Stimulated activated memory B cell treated with anti-CD40 and anti-IgM and Interleukin-4, amounts not matched to agents 10 μg/mL and 1 μg/mL and 100 μg/mL, for 72 hours (primary cell): ENCODE results near the gene GALNT14.

Experiments used
- ATAC-seq: fragments of 150-1000 bp; cut with Tn5 transposase; 2 replicates; pipeline ENCODE4 v1.10.0; 2021
- H3K27ac Mint-ChIP-seq: one replicate; pipeline ENCODE4 v1.8.0; 2022; ENCODE audit warnings: mild to moderate bottlenecking, mixed read lengths
- H3K27me3 Mint-ChIP-seq: one replicate; pipeline ENCODE4 v1.8.0; 2022; ENCODE audit warnings: mixed read lengths
- H3K36me3 Mint-ChIP-seq: one replicate; pipeline ENCODE4 v1.8.0; 2022; ENCODE audit warnings: mixed read lengths
- H3K4me1 Mint-ChIP-seq: one replicate; pipeline ENCODE4 v1.8.0; 2022; ENCODE audit warnings: mixed read lengths
- H3K4me3 Mint-ChIP-seq: one replicate; pipeline ENCODE4 v1.8.0; 2022; ENCODE audit warnings: mild to moderate bottlenecking, moderate library complexity, mixed read lengths
- H3K9me3 Mint-ChIP-seq: one replicate; pipeline ENCODE4 v1.8.0; 2022; ENCODE audit warnings: mixed read lengths

The GALNT14 gene

DNA sequence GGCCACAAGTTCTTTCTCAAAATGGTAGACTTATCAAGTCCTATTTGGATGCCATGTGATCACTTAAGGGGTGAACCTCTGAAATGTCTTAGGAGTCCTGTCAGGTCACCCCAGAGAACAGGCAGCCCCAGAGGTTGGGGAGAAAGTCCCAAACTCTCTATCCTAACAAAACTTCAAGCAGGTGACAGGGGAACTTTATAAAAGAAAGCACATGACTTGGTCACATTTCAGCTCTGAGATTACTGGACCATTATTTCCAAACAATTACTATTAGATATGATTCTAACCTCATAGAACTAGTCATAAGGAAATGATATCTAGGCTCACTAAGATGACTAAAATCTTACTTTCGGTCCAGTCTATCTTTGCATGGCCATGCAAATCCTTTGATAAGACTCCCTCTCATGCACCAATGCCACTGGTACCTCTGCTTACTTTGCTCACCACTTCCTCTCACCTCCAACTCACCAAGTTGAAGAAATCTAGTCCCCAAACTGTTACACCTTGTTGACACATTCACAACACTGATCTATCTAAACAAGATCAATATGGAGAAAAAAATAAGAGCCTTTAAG lies 107.0 kb downstream of the GALNT14 start:
- peaks cover 4% of the 10 kb centered on the region for H3K36me3 Mint-ChIP-seq
- no peak overlapping the region for H3K27ac Mint-ChIP-seq
- H3K4me3 Mint-ChIP-seq: no peak overlapping the region
- no peaks in the 10 kb centered on the region for H3K4me1 Mint-ChIP-seq
- no peaks in the 10 kb centered on the region for H3K27me3 Mint-ChIP-seq
- no peak for ATAC-seq
- peaks cover 7% of the 10 kb centered on the region for H3K9me3 Mint-ChIP-seq

DNA sequence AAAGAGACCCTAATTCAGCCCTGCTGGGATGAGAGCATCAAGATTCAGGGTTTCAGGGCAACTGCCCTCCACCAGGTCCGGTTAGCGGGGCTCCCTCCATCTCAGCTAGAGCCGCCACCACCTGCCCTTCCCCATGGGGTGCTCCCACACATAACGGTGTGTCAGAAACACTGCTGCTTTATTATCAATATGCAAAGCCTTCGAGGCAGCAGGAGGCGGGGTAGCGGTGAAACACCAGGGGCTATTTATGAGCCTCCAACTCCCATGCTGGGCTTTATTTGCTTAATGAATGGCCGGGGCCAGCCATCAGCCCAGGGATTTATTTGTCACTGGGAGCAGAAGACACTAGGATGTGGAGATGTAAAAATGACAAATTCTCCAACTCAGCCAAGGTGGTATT lies 109.8 kb downstream of the GALNT14 start:
- Mint-ChIP-seq H3K27me3 (no peaks in the 10 kb centered on the region), H3K27ac (no peak overlapping the region), H3K4me1 (no peaks in the 10 kb centered on the region), H3K9me3 (no peaks in the 10 kb centered on the region), H3K36me3 (no peaks in the 10 kb centered on the region), H3K4me3 (no peak overlapping the region)
- ATAC-seq: no peak

DNA sequence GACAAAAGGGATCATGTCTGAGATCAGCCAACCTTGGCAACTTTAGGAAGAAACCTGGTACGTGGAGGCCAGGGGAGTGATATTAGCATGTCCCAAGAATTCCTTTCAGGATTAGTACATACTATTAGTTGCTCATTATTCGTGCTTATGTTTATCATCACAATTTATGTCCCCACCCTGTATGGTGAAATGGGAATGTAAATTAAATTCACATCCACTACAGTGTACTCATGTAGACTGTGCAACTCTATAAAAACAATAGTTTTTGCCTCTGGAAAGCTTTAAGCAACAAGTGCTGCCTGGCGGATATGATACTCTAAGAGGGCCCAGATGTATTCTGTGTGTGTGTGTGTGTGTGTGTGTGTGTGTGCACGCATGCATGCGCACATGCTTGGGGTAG lies 110.7 kb downstream of the GALNT14 start:
- Mint-ChIP-seq H3K4me1 (no peaks in the 10 kb centered on the region), H3K27me3 (no peaks in the 10 kb centered on the region), H3K27ac (no peak overlapping the region), H3K4me3 (no peak overlapping the region), H3K9me3 (no peaks in the 10 kb centered on the region), H3K36me3 (no peaks in the 10 kb centered on the region)
- no peak for ATAC-seq

DNA sequence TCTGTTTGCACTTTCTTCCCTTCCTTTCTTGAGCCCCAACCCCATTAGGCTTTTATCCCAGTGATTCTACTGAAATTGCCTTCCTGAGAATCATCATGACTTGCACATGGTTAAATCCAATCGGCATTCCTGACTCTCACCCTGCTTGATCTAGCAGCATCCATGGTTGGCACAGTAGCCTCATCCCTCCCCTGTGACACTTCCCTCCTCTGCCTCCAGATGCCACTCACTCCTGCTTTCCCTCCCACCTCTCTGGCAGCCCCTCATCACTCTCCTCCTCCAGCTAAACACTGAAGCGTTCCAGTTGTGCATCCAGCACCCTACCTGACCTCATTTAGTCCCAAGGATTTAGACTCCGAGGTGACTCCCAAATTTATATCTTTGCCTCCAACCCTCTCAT lies 114.7 kb downstream of the GALNT14 start:
- no peaks in the 10 kb centered on the region for H3K27me3 Mint-ChIP-seq
- no peak overlapping the region for H3K27ac Mint-ChIP-seq
- H3K9me3 Mint-ChIP-seq: no peaks in the 10 kb centered on the region
- H3K4me3 Mint-ChIP-seq: no peak overlapping the region
- no peaks in the 10 kb centered on the region for H3K36me3 Mint-ChIP-seq
- no peak for ATAC-seq
- H3K4me1 Mint-ChIP-seq: no peaks in the 10 kb centered on the region

DNA sequence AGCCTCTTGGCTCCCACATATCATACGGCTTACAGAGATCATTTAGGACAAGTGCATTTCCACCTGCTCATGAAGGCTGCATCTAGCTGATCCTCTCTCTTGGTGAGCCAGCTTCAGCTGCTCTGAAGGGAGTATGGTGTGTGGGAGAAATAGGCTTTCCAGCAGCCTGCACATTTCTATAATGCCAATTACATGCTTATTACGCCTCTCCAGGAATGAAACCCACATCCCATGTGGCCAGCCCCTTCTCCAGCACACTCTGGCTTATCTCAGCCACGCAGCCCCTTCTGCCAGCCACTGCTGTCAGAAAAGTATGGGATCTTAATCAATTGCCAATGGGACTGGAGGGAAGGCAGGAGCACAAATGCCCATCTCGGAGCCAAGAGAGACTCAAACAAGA lies 117.5 kb downstream of the GALNT14 start:
- no peaks in the 10 kb centered on the region for H3K27me3 Mint-ChIP-seq
- H3K4me3 Mint-ChIP-seq: no peak overlapping the region
- no peaks in the 10 kb centered on the region for H3K9me3 Mint-ChIP-seq
- ATAC-seq: no peak
- peaks cover 10% of the 10 kb centered on the region for H3K4me1 Mint-ChIP-seq
- H3K27ac Mint-ChIP-seq: no peak overlapping the region
- H3K36me3 Mint-ChIP-seq: no peaks in the 10 kb centered on the region

DNA sequence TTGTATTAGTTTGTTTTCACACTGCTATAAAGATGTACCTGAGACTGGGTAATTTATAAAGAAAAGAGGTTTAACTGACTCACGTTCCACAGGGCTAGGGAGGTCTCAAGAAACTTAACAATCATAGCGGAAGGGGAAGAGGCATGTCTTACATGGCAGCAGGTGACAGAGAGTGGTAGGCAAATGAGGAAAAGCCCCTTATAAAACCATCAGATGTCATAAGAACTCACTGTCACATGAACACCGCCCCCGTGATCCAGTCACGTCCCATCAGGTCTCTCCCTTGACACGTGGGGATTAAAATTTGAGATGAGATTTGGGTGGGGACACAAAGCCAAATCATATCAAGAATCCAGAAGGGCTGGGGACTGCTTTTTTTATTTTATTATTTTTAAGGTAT lies 120.0 kb downstream of the GALNT14 start:
- no peaks in the 10 kb centered on the region for H3K9me3 Mint-ChIP-seq
- ATAC-seq: no peak
- H3K4me3 Mint-ChIP-seq: no peak overlapping the region
- no peaks in the 10 kb centered on the region for H3K36me3 Mint-ChIP-seq
- no peak overlapping the region for H3K27ac Mint-ChIP-seq
- H3K27me3 Mint-ChIP-seq: no peaks in the 10 kb centered on the region
- peaks cover 10% of the 10 kb centered on the region for H3K4me1 Mint-ChIP-seq

DNA sequence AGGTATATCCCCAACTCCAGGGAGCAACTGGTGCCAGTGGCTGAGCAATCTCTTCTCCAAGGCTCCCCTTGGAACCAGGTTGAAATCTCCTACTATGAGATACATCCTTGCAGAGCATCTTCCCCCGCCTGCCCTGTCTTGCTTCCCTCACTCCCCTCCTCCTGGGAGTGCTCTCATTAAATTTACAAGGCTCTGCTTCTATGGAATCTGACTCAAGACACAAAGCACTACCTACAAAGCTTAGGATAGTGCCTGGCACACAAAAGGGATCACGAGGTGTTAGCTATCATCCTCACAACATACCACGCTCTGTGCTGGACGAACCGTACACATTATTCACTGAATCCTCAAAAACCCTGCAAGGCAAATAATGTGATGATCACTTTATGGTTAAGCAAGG lies 121.6 kb downstream of the GALNT14 start:
- Mint-ChIP-seq H3K9me3 (no peaks in the 10 kb centered on the region), H3K4me3 (no peak overlapping the region), H3K36me3 (no peaks in the 10 kb centered on the region), H3K27ac (no peak overlapping the region), H3K4me1 (peaks cover 17% of the 10 kb centered on the region), H3K27me3 (no peaks in the 10 kb centered on the region)
- ATAC-seq: no peak

DNA sequence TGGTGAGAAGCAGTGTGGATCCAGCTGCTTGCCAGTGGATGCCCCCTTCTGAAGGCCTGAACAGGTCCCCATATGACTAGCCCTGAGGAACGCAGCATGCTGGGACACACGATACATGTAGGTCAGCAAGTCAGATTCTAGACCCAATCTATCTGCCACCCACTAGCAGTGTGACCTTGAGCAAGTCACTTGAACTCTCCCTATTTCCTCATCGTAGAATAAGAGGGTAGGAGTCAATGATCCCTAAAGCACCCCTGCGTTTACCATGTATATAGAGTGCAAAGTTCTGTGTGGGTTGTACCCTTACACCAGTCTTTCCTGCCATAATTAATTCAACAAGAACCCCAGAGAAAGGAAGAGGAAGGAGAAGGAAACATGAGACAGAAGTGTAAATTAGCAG lies 123.7 kb downstream of the GALNT14 start:
- Mint-ChIP-seq H3K27me3 (no peaks in the 10 kb centered on the region), H3K4me3 (no peak overlapping the region), H3K9me3 (no peaks in the 10 kb centered on the region), H3K27ac (no peak overlapping the region), H3K4me1 (peaks cover 17% of the 10 kb centered on the region), H3K36me3 (no peaks in the 10 kb centered on the region)
- ATAC-seq: no peak

DNA sequence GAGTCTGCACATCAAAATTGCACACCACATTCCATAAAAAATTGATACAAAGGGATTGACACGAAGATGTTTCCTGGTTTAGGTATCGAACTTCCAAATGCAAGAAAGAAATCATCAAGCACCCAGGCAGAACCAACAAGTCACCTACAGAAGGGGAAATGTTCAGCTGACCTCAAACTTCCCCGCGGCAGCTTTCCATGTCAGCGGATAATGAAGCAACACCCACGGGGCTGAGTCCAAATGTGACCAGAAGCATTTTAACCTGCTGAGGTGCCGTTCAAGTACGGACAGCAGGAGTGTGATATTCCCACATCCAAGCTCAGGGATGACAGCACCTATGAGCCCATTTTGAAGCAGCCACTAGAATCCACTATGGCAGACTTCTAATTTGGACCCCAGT lies 124.9 kb downstream of the GALNT14 start:
- peaks cover 15% of the 10 kb centered on the region for H3K4me1 Mint-ChIP-seq
- ATAC-seq: no peak
- no peak overlapping the region for H3K27ac Mint-ChIP-seq
- no peak overlapping the region for H3K4me3 Mint-ChIP-seq
- H3K36me3 Mint-ChIP-seq: no peaks in the 10 kb centered on the region
- H3K27me3 Mint-ChIP-seq: no peaks in the 10 kb centered on the region
- no peaks in the 10 kb centered on the region for H3K9me3 Mint-ChIP-seq

DNA sequence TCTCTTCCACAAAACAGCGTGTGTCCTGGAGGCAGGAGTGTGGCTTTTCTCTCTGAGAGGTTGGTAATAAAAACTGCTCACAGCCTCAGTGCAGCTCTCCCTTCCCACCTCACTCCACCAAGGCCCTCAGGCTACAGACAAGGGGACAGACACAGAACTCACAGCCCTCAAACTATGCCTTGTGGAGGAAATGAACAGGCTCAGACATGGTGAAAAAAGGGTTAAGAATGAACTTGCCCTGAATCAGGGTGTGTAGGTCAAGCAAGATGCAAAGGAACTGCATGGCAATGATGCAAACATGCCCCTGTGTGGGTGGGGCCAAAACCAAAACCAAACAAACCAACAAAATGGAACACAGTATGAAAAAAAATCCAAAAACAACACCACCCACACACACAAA lies 125.8 kb downstream of the GALNT14 start:
- Mint-ChIP-seq H3K27me3 (no peaks in the 10 kb centered on the region), H3K27ac (no peak overlapping the region), H3K36me3 (no peaks in the 10 kb centered on the region), H3K4me3 (no peak overlapping the region), H3K4me1 (peaks cover 7% of the 10 kb centered on the region), H3K9me3 (no peaks in the 10 kb centered on the region)
- no peak for ATAC-seq

DNA sequence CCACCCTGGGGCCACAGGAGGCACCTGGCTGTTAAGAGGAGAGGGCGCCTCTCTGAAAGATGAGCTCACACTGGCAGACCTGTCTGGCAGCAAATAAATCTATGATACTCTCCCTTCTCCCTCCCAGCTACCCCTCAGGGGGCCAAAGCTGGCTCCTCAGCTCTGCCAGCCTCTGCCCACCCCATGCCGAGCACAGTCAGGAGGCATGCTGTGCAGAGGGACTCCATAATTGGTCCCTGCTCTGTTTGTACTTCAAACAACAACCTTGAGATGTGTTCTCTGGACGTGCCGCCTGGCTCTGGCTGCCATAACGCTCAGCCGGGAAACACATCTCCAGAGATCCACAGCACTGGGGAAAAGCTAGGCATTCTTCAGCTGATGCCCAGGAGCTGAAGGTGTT lies 126.7 kb downstream of the GALNT14 start:
- H3K4me1 Mint-ChIP-seq: peaks cover 7% of the 10 kb centered on the region
- no peaks in the 10 kb centered on the region for H3K27me3 Mint-ChIP-seq
- ATAC-seq: no peak
- no peak overlapping the region for H3K27ac Mint-ChIP-seq
- no peak overlapping the region for H3K4me3 Mint-ChIP-seq
- H3K36me3 Mint-ChIP-seq: no peaks in the 10 kb centered on the region
- H3K9me3 Mint-ChIP-seq: no peaks in the 10 kb centered on the region

DNA sequence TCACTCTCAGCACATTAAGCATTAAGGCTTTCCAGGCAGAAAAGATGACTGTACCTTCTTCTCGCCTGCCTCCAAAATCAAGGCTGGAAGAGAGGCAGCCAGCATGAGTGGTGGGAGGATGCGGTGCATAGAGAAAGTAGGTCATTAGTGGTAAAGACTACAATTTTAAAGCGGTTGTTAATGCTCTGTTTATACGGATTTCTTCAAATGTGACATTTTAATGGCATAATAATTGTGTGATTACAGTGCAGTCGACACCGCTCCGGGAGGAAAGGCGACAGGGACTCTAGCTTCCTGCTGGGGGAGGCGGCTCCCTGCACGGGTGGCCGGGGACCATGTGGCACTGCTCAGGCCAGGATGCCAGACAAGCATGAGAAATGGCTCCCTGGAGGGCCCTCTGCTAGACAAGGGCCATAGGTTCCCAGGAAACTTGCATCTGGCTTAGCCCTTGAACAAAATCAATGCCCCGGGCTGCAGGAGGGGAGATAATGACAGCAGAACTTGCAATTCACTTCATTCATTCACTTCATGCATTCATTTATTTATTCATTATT lies 129.6 kb downstream of the GALNT14 start:
- Mint-ChIP-seq H3K27ac (no peak overlapping the region), H3K4me3 (no peak overlapping the region), H3K9me3 (no peaks in the 10 kb centered on the region), H3K27me3 (no peaks in the 10 kb centered on the region), H3K4me1 (peaks cover 7% of the 10 kb centered on the region), H3K36me3 (no peaks in the 10 kb centered on the region)
- no peak for ATAC-seq

DNA sequence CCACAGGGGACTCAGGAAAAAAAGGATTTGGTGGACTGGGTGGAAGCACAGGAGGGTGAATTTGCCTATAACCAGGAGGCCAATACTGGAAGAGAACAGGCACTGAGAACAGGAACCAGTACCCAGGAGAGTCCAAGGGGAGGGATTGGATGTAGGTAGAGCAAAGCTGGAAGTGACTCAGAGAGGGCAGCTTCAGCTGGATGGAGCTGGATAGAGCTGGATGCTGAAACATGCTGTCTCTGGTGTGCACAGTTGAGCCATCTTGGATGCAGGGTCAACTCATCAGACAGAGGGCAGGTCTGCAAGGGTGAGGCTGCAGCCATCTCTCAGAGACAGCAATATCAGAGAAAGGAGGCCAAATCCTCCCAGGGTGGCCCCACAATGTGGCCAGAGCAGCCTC lies 134.0 kb downstream of the GALNT14 start:
- no peaks in the 10 kb centered on the region for H3K4me1 Mint-ChIP-seq
- H3K27ac Mint-ChIP-seq: no peak overlapping the region
- no peak overlapping the region for H3K4me3 Mint-ChIP-seq
- H3K9me3 Mint-ChIP-seq: no peaks in the 10 kb centered on the region
- ATAC-seq: no peak
- H3K27me3 Mint-ChIP-seq: no peaks in the 10 kb centered on the region
- no peaks in the 10 kb centered on the region for H3K36me3 Mint-ChIP-seq

DNA sequence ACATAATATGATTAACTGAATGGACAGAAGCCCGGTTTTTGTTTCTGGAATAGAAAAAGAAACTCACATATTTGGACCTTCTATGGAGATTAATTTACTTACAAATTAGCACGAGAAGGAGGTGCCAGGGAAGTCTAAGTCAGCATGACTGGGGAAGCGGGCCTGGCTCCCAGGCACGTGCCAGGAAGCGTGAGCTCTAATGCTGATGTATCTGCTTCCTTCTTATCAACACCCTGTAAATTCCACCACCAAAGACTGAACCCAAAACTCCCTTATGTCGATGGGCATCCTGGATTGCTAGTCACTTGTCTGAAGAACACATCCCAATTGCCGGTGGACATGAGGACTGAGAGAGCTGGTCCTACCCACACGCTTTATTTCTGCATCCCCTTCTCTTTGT lies 134.5 kb downstream of the GALNT14 start:
- no peaks in the 10 kb centered on the region for H3K9me3 Mint-ChIP-seq
- H3K36me3 Mint-ChIP-seq: no peaks in the 10 kb centered on the region
- no peak overlapping the region for H3K4me3 Mint-ChIP-seq
- H3K27me3 Mint-ChIP-seq: no peaks in the 10 kb centered on the region
- no peaks in the 10 kb centered on the region for H3K4me1 Mint-ChIP-seq
- H3K27ac Mint-ChIP-seq: no peak overlapping the region
- ATAC-seq: no peak

DNA sequence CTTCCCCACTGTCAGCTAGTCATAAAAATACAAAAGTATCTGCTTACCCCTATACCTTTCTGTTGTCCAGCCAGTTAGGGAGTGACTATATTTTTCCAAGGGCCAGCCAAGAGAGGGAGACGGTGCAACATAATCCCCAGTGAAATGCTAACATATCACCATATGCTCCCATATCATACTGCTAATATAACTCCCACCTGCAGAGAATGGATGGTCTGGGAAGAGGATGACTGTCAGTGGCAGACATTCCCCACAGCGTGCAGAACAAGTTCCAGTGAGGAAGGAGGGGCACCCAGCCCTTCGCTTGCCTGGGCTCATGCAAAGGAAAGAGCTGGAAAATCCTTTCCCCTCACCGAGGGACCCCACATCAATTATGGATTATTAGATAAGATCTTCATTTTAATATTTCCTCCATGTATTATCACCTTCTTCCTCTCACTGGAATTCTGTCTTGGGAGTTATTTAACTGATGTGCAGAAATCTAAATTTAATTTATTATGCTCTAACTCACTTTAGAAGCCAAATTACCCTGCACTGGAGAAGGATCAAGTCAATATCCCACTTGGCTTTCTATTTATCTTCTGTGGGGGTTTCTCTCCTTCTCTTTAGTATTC lies 135.6 kb downstream of the GALNT14 start:
- no peaks in the 10 kb centered on the region for H3K9me3 Mint-ChIP-seq
- no peaks in the 10 kb centered on the region for H3K36me3 Mint-ChIP-seq
- no peak overlapping the region for H3K4me3 Mint-ChIP-seq
- H3K4me1 Mint-ChIP-seq: no peaks in the 10 kb centered on the region
- H3K27ac Mint-ChIP-seq: no peak overlapping the region
- H3K27me3 Mint-ChIP-seq: no peaks in the 10 kb centered on the region
- ATAC-seq: no peak

DNA sequence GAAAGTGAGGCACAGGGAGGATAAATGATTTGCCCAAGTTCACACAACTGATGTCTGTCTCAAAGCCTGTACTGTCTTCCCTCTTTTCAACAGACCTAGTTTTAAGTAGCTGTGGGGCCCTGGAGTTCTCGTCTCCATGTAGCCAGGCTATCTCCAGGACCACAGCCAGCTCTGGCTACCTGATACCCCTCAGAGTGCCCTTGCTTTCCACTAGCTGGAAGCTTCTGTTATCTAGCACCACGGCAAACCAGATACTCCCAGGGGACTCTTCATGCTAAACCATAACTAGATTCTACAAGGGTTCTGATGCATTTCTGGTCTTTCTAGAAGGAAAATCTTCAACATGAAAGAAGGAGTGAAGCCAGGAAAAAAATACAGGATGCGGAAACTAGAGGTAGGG lies 137.3 kb downstream of the GALNT14 start:
- ATAC-seq: no peak
- Mint-ChIP-seq H3K4me3 (no peak overlapping the region), H3K36me3 (no peaks in the 10 kb centered on the region), H3K9me3 (no peaks in the 10 kb centered on the region), H3K27me3 (no peaks in the 10 kb centered on the region), H3K4me1 (no peaks in the 10 kb centered on the region), H3K27ac (no peak overlapping the region)
